IMR-90 (cell line): ENCODE data around the gene MID1. TPM values are rescaled to one million over a fixed set of nuclear protein-coding genes. Genes with fewer than 3 reads are reported as not detected.
A peak's percentile ranks its signal among the peaks of the same experiment; 100 is the strongest.

Source experiments
- ATAC-seq: fragments of 200-7000 bp; cut with Tn5 transposase; 2 replicates; pipeline ENCODE4 v1.9.1; 2020; ENCODE audit warnings: low read depth, mild to moderate bottlenecking, moderate library complexity
- BruUV-seq: library from RNA; stranded (reverse); fragments of 400-500 nt; replicated peaks from 2 replicates; lab custom pipeline; 2021; lab: Mats Ljungman, UMichigan
- CTCF ChIA-PET: fragments of 300-600 bp; formaldehyde crosslinking; extraction: SDS; loops from one replicate; lab custom pipeline; 2021; ENCODE audit warnings: antibody characterized with exemption; lab: Yijun Ruan, JAX
- POLR2A ChIA-PET: fragments of 300-600 bp; sonication (Branson Sonifier 250); formaldehyde crosslinking; loops from one replicate; lab custom pipeline; 2022; ENCODE audit warnings: antibody characterized with exemption; ENCODE audit not compliant: unreplicated experiment; lab: Charles Lee
- DNase-seq: peaks from one replicate; pipeline ENCODE4 v3.0.0; 2013
- H2AFZ ChIP-seq: replicated peaks from 2 replicates; pipeline ENCODE3; 2013; ENCODE audit warnings: low read length, mild to moderate bottlenecking; ENCODE audit not compliant: poor library complexity
- H2AK5ac ChIP-seq: 2 replicates; pipeline ENCODE4 v1.6.1; 2013; ENCODE audit warnings: low read depth, low read length, inconsistent platforms
- H2AK9ac ChIP-seq: replicated peaks from 2 replicates; pipeline ENCODE3; 2013; ENCODE audit warnings: mild to moderate bottlenecking, low read depth, low read length, moderate library complexity; ENCODE audit not compliant: poor library complexity
- H2BK120ac ChIP-seq: 2 replicates; pipeline ENCODE4 v1.6.1; 2013; ENCODE audit warnings: low read depth, low read length, inconsistent platforms
- H2BK15ac ChIP-seq: 3 replicates; pipeline ENCODE4 v1.6.1; 2013; ENCODE audit warnings: low read depth, low read length, inconsistent platforms
- H2BK20ac ChIP-seq: 2 replicates; pipeline ENCODE4 v1.6.1; 2013; ENCODE audit warnings: low read depth, mild to moderate bottlenecking, inconsistent platforms, low read length, moderate library complexity
- H2BK5ac ChIP-seq: 2 replicates; pipeline ENCODE4 v1.6.1; 2013; ENCODE audit warnings: mild to moderate bottlenecking, low read depth, low read length, inconsistent platforms; ENCODE audit not compliant: poor library complexity, severe bottlenecking
- H3K14ac ChIP-seq: replicated peaks from 2 replicates; pipeline ENCODE4 v1.6.1; 2013; ENCODE audit warnings: low read depth, low read length, inconsistent platforms
- H3K18ac ChIP-seq: 2 replicates; pipeline ENCODE4 v1.6.1; 2013; ENCODE audit warnings: low read depth, low read length, control low read depth
- H3K23ac ChIP-seq: 2 replicates; pipeline ENCODE4 v1.6.1; 2013; ENCODE audit warnings: low read depth, low read length, inconsistent platforms
- H3K27ac ChIP-seq: 2 replicates; pipeline ENCODE4 v1.5.1; 2013; ENCODE audit warnings: mild to moderate bottlenecking, control low read depth, low read length; ENCODE audit not compliant: insufficient read depth
- H3K27me3 ChIP-seq: 2 replicates; pipeline ENCODE4 v1.6.1; 2013; ENCODE audit warnings: low read length; ENCODE audit not compliant: control insufficient read depth, insufficient read depth
- H3K36me3 ChIP-seq: 2 replicates; pipeline ENCODE4 v1.6.1; 2013; ENCODE audit warnings: low read length, mixed read lengths; ENCODE audit not compliant: control insufficient read depth, insufficient read depth
- H3K4ac ChIP-seq: 2 replicates; pipeline ENCODE4 v1.6.1; 2013; ENCODE audit warnings: low read depth, low read length, inconsistent platforms
- H3K4me1 ChIP-seq: 2 replicates; pipeline ENCODE4 v1.6.1; 2013; ENCODE audit warnings: low read length, mixed read lengths; ENCODE audit not compliant: control insufficient read depth, insufficient read depth
- H3K4me2 ChIP-seq: 2 replicates; pipeline ENCODE4 v1.6.1; 2013; ENCODE audit warnings: low read depth, mild to moderate bottlenecking, control low read depth, low read length, moderate library complexity
- H3K4me3 ChIP-seq: 2 replicates; pipeline ENCODE4 v1.5.1; 2013; ENCODE audit warnings: low read depth, mild to moderate bottlenecking, control low read depth, low read length, moderate library complexity; ENCODE audit not compliant: insufficient read depth
- H3K56ac ChIP-seq: 2 replicates; pipeline ENCODE4 v1.6.1; 2013; ENCODE audit warnings: low read length, inconsistent platforms; ENCODE audit not compliant: insufficient read depth; ENCODE audit errors: extremely low read depth
- H3K79me1 ChIP-seq, 2 experiments: 2 replicates each; pipeline ENCODE4 v1.6.1; 2013; ENCODE audit warnings: low read length in 2 of 2, inconsistent platforms in 1 of 2, low read depth in 1 of 2
- H3K9ac ChIP-seq: 2 replicates; pipeline ENCODE4 v1.6.1; 2013; ENCODE audit warnings: low read depth, low read length, control low read depth
- H3K9me1 ChIP-seq: 2 replicates; pipeline ENCODE4 v1.6.1; 2013; ENCODE audit warnings: low read length, inconsistent platforms; ENCODE audit not compliant: insufficient read depth
- H3K9me3 ChIP-seq: 2 replicates; pipeline ENCODE4 v1.6.1; 2013; ENCODE audit warnings: low read length; ENCODE audit not compliant: control insufficient read depth, insufficient read depth
- H4K20me1 ChIP-seq: 2 replicates; pipeline ENCODE4 v1.6.1; 2013; ENCODE audit warnings: low read length, inconsistent platforms; ENCODE audit not compliant: insufficient read depth
- H4K5ac ChIP-seq: 2 replicates; pipeline ENCODE4 v1.6.1; 2013; ENCODE audit warnings: mild to moderate bottlenecking, low read depth, low read length, control low read depth
- H4K8ac ChIP-seq, 2 experiments: 2 replicates each; pipeline ENCODE4 v1.6.1; 2013; ENCODE audit warnings: low read depth in 2 of 2, low read length in 2 of 2, control low read depth in 1 of 2, inconsistent platforms in 1 of 2
- H4K91ac ChIP-seq: 2 replicates; pipeline ENCODE4 v1.6.1; 2013; ENCODE audit warnings: low read depth, low read length, inconsistent platforms; ENCODE audit not compliant: insufficient read depth
- BHLHE40 ChIP-seq: fragments of 150-350 bp; IDR thresholded peaks from 2 replicates; pipeline ENCODE4 v1.6.1; 2016; ENCODE audit warnings: mild to moderate bottlenecking, low read depth, low read length
- CHD1 ChIP-seq: IDR thresholded peaks from 2 replicates; pipeline ENCODE4 v1.6.1; 2012; ENCODE audit warnings: low read depth, low read length, improper control_type of control experiment
- CTCF ChIP-seq: conservative IDR thresholded peaks from 2 replicates; pipeline ENCODE4 v1.5.1; 2012; ENCODE audit warnings: mild to moderate bottlenecking, low read depth, low read length, improper control_type of control experiment
- FOS ChIP-seq: fragments of 150-350 bp; IDR thresholded peaks from 2 replicates; pipeline ENCODE4 v1.6.1; 2016; ENCODE audit warnings: low read depth, low read length
- whole genome bisulfite sequencing, 2 experiments: methylation state at CpG; one replicate each; pipeline versions ENCODE4 v1.1.5 to v1.1.7; 2013; ENCODE audit warnings: missing lambda C conversion rate in 2 of 2; ENCODE audit not compliant: insufficient read length in 1 of 2; ENCODE audit errors: extremely low coverage in 2 of 2; 5-methylcytosine and 5-hydroxymethylcytosine counted together
- dilution Hi-C: fragments of 300-500 bp; cut with HindIII; formaldehyde crosslinking; loops from one replicate; pipeline ENCODE4 v1.14.3; 2018; ENCODE audit warnings: low sequenced_read_pairs; ENCODE audit not compliant: unreplicated experiment
- in situ Hi-C: fragments of 300-500 bp; cut with MboI; formaldehyde crosslinking; loops from 3 replicates; pipeline ENCODE4 v1.14.3; 2019; ENCODE audit warnings: low sequenced_read_pairs, inconsistent platforms, mixed read lengths
- intact Hi-C: fragments of 100-400 bp; cut with micrococcal nuclease; formaldehyde crosslinking; loops from 2 replicates; pipeline ENCODE4 v1.10.0; 2022
- polyA plus RNA-seq, 3 experiments: library from polyadenylated mRNA; depleted of rRNA; stranded (reverse); fragments of >200 nt; gene quantifications; 2 replicates each; pipeline ENCODE4 v1.2.3, GENCODE V29; 2012; ENCODE audit warnings: low replicate concordance in 1 of 3
- total RNA-seq: library from RNA; depleted of rRNA; stranded (reverse); fragments of >200 nt; gene quantifications from 2 replicates; pipeline ENCODE4 v1.2.3, GENCODE V29; 2012

The MID1 gene
- total and polyA plus RNA-seq, 2 of the 4 experiments (the other 2 are of a cell fraction), result 37.2 to 106 TPM

DNA sequence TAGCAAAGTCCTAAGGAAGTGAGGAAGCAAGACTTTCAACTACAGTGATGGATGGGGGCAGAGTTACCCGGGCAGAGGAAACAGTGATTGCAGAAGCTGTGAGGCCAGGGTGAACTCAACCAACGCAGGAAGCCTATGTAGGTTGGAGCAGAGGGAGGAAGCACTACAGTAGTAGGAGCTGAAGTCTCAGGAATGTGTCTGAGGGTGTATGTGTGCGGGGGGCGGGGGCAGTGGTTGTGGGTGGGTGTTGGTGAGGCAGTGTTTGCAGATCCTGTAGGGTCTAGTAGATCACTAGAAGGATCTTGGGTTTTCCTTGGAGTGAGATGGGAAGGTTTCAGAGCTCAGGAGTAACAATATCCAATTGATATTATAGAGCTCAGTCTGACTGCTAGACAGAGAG, 9.9 kb upstream of the MID1 start (continued):
- TF ChIP-seq CTCF, result no peak

- Histone ChIP-seq H3K27me3 (no peaks in the 10 kb centered on the region), H3K4me3 (no peak overlapping the region), H3K4me1 (peaks cover 10% of the 10 kb centered on the region), H2AK5ac (0 out of 2 replicates have a peak overlapping the region, but pooled peaks have one; percentile 44), H3K9ac (no peak overlapping the region), H2BK15ac (peak overlapping the region; percentile 76; the same call in 2 of the 3 replicates), H2BK20ac (peak overlapping the region; percentile 52; the same call in 1 of the 2 replicates), H3K4ac (peak overlapping the region; percentile 57; the same call in 1 of the 2 replicates), H2AFZ (no peak overlapping the region), H4K8ac (no peak overlapping the region), H3K36me3 (no peaks in the 10 kb centered on the region), H4K5ac (no peak overlapping the region), H3K79me1 (no peaks in the 10 kb centered on the region), H3K9me3 (no peaks in the 10 kb centered on the region), H4K91ac (no peak overlapping the region), H3K56ac (no peak overlapping the region), H3K4me2 (no peak overlapping the region), H2AK9ac (no peak overlapping the region), H2BK120ac (peak overlapping the region; percentile 68), H2BK5ac (peak overlapping the region; percentile 20), H3K18ac (peak overlapping the region; percentile 74; the same call in 1 of the 2 replicates), H4K20me1 (no peaks in the 10 kb centered on the region), H3K23ac (no peak overlapping the region), H3K27ac (no peak overlapping the region), H3K9me1 (no peaks in the 10 kb centered on the region), H3K14ac (no peak overlapping the region; the same call in 1 of the 2 replicates)
- no CpG with 5 or more reads among the region's 3 CpGs for WGBS, 2 experiments
- in situ Hi-C loops (no loop called here), intact Hi-C loops (no loop called here), dilution Hi-C loops (no loop called here)
- ATAC-seq (no peak), DNase-seq (no peak)
- ChIA-PET POLR2A (no interaction called here), CTCF (interaction anchor here (1.0 kb wide), 1 partner anchor 440 kb away, joined by 3 read pairs; no protein-coding TSS in a partner anchor)
- TF ChIP-seq BHLHE40, result no peak
- no peak for TF ChIP-seq CHD1
- no peak for TF ChIP-seq FOS
- no TSS peak for BruUV-seq
Observed at GRCh38 chrX:10629905-10630304, 9.5 kb upstream of the MID1 start.
